Heart left ventricle (tissue), 13 donors: Measurements from ENCODE around the gene SCAF4.

ENCODE experiments used
- CTCF ChIP-seq, 12 donors: fragments of 200-600 bp; sonication (generic) in 4 of 12; IDR thresholded peaks; one replicate each; pipeline versions ENCODE4 v1.5.0 to v1.8.0; 2018 to 2022; ENCODE audit warnings: antibody characterized with exemption in 12 of 12, mild to moderate bottlenecking in 5 of 12
- POLR2A ChIP-seq, 2 donors: fragments of 450-650 bp; IDR thresholded peaks; one replicate each; pipeline ENCODE4 v1.6.1; 2017; ENCODE audit warnings: antibody characterized with exemption in 2 of 2, mild to moderate bottlenecking in 2 of 2, moderate library complexity in 2 of 2
- donor health status: ischemic (EF 13 %, LVEDD 7.1; RV severe dilation, severe dysfunction).
- donor health status: DM: no; HTN: yes; CAD: no.
- donor health status: DM: no; HTN: no; CAD: no.
- donor health status: ischemic (EF 25% LVEDD 6.9; RV normal size, moderate dysfunction).
- donor health status: ischemic (EF 25% LVEDD 5.7; RV mildly dilated, moderate dysfunction).
- donor health status: ischemic (EF 35%, LVEDD 5.7; RV mildly dilated, moderate dysfunction).
- donor health status: nonischemic (EF 11% LVEDD 7.7; RV severe dilation, severe dysfunction).
- donor health status: DM: yes; HTN: yes; CAD: no.
- donor health status: PGD.
- donor health status: ischemic (EF 29% LVEDD 5.4; RV normal size, mild dysfunction).
- donor health status: nonischemic (EF 23%, LVEDD 6.1; RV moderate dilation, normal function).

GRCh38 chr21:31727181-31727580 is 4.7 kb downstream of the SCAF4 start:
- TF ChIP-seq POLR2A (IDR thresholded peaks at IDR 0.05) (no peak), CTCF (IDR thresholded peaks at IDR 0.05) (no peak)
